Uterus (tissue), 4 donors: ENCODE data around the gene GABARAPL2. TPM values are rescaled to one million over a fixed set of nuclear protein-coding genes. Genes with fewer than 3 reads are reported as not detected.

Experiments used
- DNase-seq, 2 donors: peaks; one replicate each; pipeline ENCODE4 v3.0.0-alpha.2; 2019 to 2020
- H3K27ac ChIP-seq, 2 donors: fragments of 200-600 bp; sonication (generic); 1 replicate in 1 of 2; 2 replicates in 1 of 2; pipeline ENCODE4 v1.5.1; 2016 to 2018
- H3K27me3 ChIP-seq, 2 donors: fragments of 200-600 bp; sonication (generic); one replicate each; pipeline ENCODE4 v1.5.1; 2018 to 2019; ENCODE audit warnings: control low read depth in 1 of 2
- H3K36me3 ChIP-seq, 2 donors: fragments of 200-600 bp; sonication (generic); one replicate each; pipeline ENCODE4 v1.5.1; 2019; ENCODE audit warnings: control low read depth in 1 of 2
- H3K4me1 ChIP-seq, 2 donors: fragments of 200-600 bp; sonication (generic); one replicate each; pipeline ENCODE4 v1.5.1; 2018 to 2019; ENCODE audit warnings: control low read depth in 1 of 2
- H3K4me3 ChIP-seq, 2 donors: fragments of 200-600 bp; sonication (generic); 1 replicate in 1 of 2; 2 replicates in 1 of 2; pipeline ENCODE4 v1.5.1; 2018 to 2019; ENCODE audit warnings: mild to moderate bottlenecking in 1 of 2
- H3K9me3 ChIP-seq, 2 donors: fragments of 200-600 bp; sonication (generic); one replicate each; pipeline ENCODE4 v1.5.1; 2019; ENCODE audit warnings: control low read depth in 1 of 2
- CTCF ChIP-seq, 4 experiments: fragments of 200-600 bp in 2 of 4; fragments of 450-650 bp in 2 of 4; sonication (generic) in 2 of 4; IDR thresholded peaks; one replicate each; pipeline ENCODE4 v1.5.1; 2016 to 2019; ENCODE audit warnings: antibody characterized with exemption in 4 of 4, mild to moderate bottlenecking in 2 of 4, moderate library complexity in 1 of 4
- POLR2A ChIP-seq, 2 donors: fragments of 450-650 bp; IDR thresholded peaks; one replicate each; pipeline ENCODE4 v1.6.1; 2016; ENCODE audit warnings: antibody characterized with exemption in 2 of 2, mild to moderate bottlenecking in 1 of 2, moderate library complexity in 1 of 2
- intact Hi-C: fragments of 100-400 bp; cut with DNase I; formaldehyde crosslinking; loops from one replicate; pipeline ENCODE4 v1.15.1; 2023; ENCODE audit warnings: low total_unique reads
- total RNA-seq, 4 donors: library from RNA; depleted of rRNA in 3 of 4; stranded (reverse); fragments of >200 nt in 3 of 4; gene quantifications; one replicate each; pipeline versions ENCODE4 v1.1.0 to v1.2.4, GENCODE V29; 2014 to 2023
- donor health status: DM: yes; HTN: yes; CAD: no.

The GABARAPL2 gene
- total RNA-seq, 4 donors from 2014 or later: 19.0 to 95.9 (median 79.5) TPM

GRCh38 chr16:75529056-75529905, 36.9 kb upstream of the GABARAPL2 start:
- Histone ChIP-seq H3K9me3 (no peaks in the 10 kb centered on the region), H3K4me3 (no peak overlapping the region), H3K27me3 (no peaks in the 10 kb centered on the region), H3K4me1 (no peaks in the 10 kb centered on the region), H3K36me3 (no peaks in the 10 kb centered on the region), H3K27ac (no peak overlapping the region)
- no peak for DNase-seq
- TF ChIP-seq CTCF (IDR thresholded peaks at IDR 0.05) (no peak), POLR2A (IDR thresholded peaks at IDR 0.05) (no peak)
- intact Hi-C loops: no loop called here

- no peaks in the 10 kb centered on the region for H3K36me3 ChIP-seq
- TF ChIP-seq CTCF (IDR thresholded peaks at IDR 0.05) (no peak), POLR2A (IDR thresholded peaks at IDR 0.05) (no peak)
- H3K4me1 ChIP-seq: no peaks in the 10 kb centered on the region
- H3K4me3 ChIP-seq: no peak overlapping the region
- intact Hi-C loops: no loop called here
- DNase-seq: no peak
- no peak overlapping the region for H3K27ac ChIP-seq
- H3K27me3 ChIP-seq: no peaks in the 10 kb centered on the region
- H3K9me3 ChIP-seq: no peaks in the 10 kb centered on the region
These were observed 36.2 kb upstream of the GABARAPL2 start for GRCh38 chr16:75529959-75530358.

- TF ChIP-seq POLR2A (IDR thresholded peaks at IDR 0.05): no peak
- no peak for TF ChIP-seq CTCF (IDR thresholded peaks at IDR 0.05)
- Histone ChIP-seq H3K4me1 (no peaks in the 10 kb centered on the region), H3K27me3 (no peaks in the 10 kb centered on the region), H3K4me3 (no peak overlapping the region), H3K27ac (no peak overlapping the region), H3K36me3 (no peaks in the 10 kb centered on the region), H3K9me3 (no peaks in the 10 kb centered on the region)
- intact Hi-C loops: no loop called here
- DNase-seq: no peak
These were observed 33.9 kb upstream of the GABARAPL2 start for GRCh38 chr16:75532142-75532765.

- Histone ChIP-seq H3K4me3 (no peak overlapping the region), H3K27ac (no peak overlapping the region), H3K4me1 (no peaks in the 10 kb centered on the region), H3K36me3 (no peaks in the 10 kb centered on the region), H3K27me3 (no peaks in the 10 kb centered on the region), H3K9me3 (no peaks in the 10 kb centered on the region)
- TF ChIP-seq CTCF (IDR thresholded peaks at IDR 0.05): no peak
- TF ChIP-seq POLR2A (IDR thresholded peaks at IDR 0.05): no peak
- DNase-seq: no peak
- intact Hi-C loops: no loop called here
These were observed 33.4 kb upstream of the GABARAPL2 start for GRCh38 chr16:75532791-75533190.

GRCh38 chr16:75534560-75535205, 31.5 kb upstream of the GABARAPL2 start:
- DNase-seq: no peak
- Histone ChIP-seq H3K9me3 (no peaks in the 10 kb centered on the region), H3K4me3 (no peak overlapping the region), H3K4me1 (no peaks in the 10 kb centered on the region), H3K27ac (no peak overlapping the region), H3K27me3 (no peaks in the 10 kb centered on the region), H3K36me3 (no peaks in the 10 kb centered on the region)
- intact Hi-C loops: no loop called here
- TF ChIP-seq CTCF (IDR thresholded peaks at IDR 0.05) (no peak), POLR2A (IDR thresholded peaks at IDR 0.05) (no peak)
